ENCODE data around the gene LIPM.
A peak's percentile ranks its signal among the peaks of the same experiment; 100 is the strongest.
"Not testable (repeated sequence)": the region's sequence is repeated elsewhere in the genome, so short reads cannot be mapped to it uniquely, and the experiment has no call there.

LIPM gene

GRCh38 chr10:88803641-88804040 lies 1.1 kb downstream of the LIPM start:
- no peak for DNase-seq

DNA sequence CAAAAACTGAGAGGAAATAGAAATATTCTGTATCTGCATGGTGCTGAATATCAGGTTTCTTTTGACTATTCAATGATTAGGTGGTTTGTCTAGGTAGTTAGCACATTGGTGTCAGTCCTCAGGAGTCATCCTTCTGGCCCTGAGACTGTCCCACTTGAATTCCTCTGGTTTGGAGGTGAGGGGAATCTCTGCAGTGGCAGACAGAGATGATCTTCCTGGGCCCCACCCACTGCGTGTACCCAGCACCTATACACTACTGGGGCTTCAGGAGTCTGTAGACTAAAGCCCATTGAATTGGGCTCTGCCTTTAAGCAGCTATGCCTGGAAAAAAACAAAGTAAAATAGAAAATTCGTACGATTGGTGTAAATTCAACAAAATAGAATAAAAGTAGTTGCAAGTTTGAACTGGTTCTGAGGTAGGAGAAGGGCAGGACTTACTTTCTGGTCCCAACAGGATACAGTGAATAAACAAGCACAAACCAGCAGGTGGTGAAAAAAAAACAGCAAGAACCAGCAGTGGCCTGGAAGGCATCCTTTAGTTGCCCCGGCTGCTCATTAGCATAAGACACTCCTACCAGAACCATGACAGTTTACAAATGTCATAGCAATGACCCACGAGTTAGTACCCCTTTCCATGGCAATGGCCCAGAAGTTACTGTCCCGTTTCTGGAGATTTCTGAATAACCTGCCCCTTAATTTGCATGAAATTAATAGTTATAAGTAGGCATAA lies 1.7 kb downstream of the LIPM start:
- no peak for DNase-seq

- DNase-seq: no peak
These were observed 2.8 kb downstream of the LIPM start for GRCh38 chr10:88805361-88805760.

DNA sequence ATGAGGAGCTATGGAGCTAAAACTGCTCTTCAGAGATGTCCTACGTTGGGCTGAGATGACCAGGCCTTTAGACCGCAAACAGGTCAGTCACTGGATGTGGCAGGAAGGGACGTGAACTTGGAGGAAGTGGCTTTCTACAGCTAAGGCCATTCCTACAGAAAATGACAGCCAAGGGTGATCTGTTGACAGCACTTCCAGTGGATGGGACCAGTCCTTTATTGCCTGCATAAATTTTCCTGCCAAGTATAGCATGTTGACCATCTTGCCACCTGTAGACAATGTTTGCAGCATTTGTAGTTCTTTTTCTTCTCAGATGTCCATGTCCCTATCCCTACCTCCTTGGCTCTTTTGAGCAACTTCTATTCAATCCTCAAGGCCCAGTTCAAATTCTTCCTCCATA lies 3.4 kb downstream of the LIPM start:
- no peak for DNase-seq

GRCh38 chr10:88809621-88810020 lies 7.1 kb downstream of the LIPM start:
- DNase-seq: no peak

GRCh38 chr10:88810196-88810961 lies 7.8 kb downstream of the LIPM start:
- DNase-seq: no peak

GRCh38 chr10:88813200-88813599 lies 10.7 kb downstream of the LIPM start:
- DNase-seq: no peak

DNA sequence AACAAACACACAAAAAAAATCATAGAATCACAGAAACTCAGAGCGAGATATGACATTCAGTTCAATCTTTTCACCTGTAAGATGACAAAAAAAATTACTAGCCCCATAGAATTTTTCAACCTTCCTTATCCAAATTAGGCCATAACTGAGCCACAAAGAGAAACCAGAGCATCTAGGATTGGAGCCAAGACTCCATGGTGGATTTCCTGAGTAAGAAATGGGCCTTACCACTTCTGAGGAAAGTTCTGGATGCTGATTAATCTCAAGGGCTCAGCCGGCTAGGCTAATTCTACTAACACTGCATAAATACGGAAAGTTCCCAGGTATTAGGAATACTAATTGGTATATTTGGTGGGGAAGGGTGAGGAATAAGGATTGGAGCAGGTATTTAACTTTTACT lies 16.8 kb downstream of the LIPM start:
- DNase-seq: no peak

GRCh38 chr10:88820748-88821401 lies 18.3 kb downstream of the LIPM start:
- DNase-seq: no peak

DNA sequence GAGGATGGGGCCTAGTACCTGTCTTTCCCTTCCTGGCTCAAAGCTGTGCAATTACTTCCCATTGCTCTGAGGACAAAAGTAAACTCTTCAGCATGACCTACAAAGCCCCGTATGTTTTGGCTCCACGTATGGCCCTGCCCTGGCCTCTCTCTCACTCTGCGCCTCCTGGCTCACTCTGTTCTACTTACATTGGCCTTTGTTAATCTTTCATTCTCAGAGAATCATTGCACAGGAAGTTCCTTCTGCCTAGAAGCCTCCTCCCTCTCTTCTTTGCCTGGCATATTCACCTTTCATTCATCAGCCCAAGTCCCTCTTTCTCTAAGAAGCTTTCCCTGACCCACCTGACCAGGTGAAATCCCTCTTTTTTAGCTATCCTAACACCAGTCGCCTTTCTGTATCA lies 23.9 kb downstream of the LIPM start:
- DNase-seq: no peak

DNA sequence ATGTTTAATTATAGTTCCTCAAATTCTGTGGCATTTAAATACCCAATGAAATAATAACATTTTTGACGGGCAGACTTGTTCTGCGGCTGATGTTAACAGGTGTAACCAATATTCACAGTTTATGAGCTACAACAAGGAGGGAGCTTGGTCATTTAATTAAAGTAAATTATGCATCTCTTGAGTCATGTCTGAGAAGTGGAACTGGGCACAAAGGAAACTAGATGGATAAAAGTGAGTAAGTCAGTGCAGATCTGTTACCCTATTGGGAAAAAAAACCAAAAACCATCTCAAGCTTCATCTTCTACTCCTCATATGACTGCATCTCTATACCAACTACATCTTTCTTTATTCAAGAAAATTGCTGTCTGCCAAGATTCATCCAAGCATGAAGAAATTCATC lies 25.1 kb downstream of the LIPM start:
- DNase-seq: no peak

DNA sequence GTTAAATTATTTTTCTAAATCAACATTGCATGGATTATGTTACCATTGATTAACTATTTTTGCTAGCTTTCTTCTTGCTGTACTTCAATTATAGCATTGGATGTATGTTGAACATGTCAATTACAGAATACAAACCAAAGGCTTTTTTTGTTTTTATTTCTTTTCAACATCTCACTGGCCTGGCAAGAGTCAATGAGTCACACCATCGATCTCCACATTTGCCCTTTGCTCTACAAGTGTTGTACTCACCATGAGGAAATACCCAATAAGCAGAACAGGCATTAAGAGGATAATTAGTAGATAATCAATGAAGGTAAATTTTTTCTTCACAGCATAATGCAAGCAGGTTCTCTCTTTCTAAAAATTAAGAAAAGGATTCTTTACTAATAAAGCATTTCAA lies 25.8 kb downstream of the LIPM start:
- no peak for DNase-seq

GRCh38 chr10:88830643-88831268 lies 28.2 kb downstream of the LIPM start:
- no peak for DNase-seq

- DNase-seq: no peak
These were observed 29.2 kb downstream of the LIPM start for GRCh38 chr10:88831709-88832108.

- no peak for DNase-seq
These were observed 29.8 kb downstream of the LIPM start for GRCh38 chr10:88832376-88832775.

DNA sequence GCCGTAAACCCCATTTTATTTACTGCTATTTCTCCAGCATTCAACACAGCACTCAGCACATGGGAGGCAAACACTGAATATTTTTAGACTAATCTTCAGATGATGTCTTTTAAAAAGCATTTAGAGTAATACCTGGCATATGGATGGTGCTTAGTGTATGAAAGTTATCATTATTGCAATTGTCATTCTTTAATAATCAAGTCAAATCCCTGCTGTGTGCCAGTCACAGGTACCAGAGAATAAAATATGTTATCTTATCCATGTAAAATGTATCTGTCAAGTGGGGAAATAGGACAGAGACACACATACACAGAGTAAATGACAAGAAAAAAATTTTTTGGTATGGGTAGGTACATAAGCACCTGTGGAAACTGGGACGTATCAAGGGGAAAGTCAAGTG lies 30.6 kb downstream of the LIPM start:
- DNase-seq: no peak

- no peak for DNase-seq
These were observed 31.2 kb downstream of the LIPM start for GRCh38 chr10:88833723-88834122.

GRCh38 chr10:88835096-88835909 lies 32.8 kb downstream of the LIPM start:
- DNase-seq: peak; percentile 16

DNA sequence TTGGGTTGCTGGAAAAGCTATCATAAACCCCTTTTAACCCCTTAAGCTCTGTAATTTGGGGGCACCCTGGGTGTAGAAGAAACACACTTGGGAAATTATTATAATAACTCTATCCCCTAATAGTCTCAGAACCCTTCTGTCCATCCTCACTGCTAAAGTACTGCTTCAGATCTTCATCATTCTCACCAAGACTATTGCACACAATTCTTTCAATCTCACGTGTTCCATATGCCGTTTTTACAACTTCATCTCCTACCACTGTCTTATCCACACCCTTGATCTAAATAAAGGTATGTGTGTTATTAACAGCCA lies 33.3 kb downstream of the LIPM start:
- no peak for DNase-seq

- not testable (repeated sequence) for DNase-seq
These were observed 35.1 kb downstream of the LIPM start for GRCh38 chr10:88837632-88838031.

GRCh38 chr10:88838766-88839350 lies 36.3 kb downstream of the LIPM start:
- DNase-seq: no peak

DNA sequence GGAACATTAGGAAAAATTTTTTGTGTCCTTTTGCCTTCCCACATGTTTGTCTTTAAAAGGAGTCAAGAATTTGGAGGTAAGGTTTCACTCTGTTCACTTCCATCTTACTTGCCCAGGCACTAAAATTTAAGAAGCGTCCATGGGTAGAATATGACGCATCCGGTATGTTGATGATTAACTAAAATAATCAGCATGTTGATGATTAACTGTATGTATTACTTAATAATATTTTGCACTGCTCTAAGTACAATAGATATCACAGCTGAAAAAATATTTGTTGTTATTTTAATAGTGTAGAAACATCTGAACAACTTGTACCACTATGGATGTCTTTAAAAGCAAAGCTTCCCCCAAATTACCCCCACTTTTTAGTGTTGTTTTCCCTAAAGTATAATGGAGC lies 37.6 kb downstream of the LIPM start:
- DNase-seq: no peak

GRCh38 chr10:88840881-88841280 lies 38.4 kb downstream of the LIPM start:
- no peak for DNase-seq
